NCI-H345 treated with DMSO at 0.1 percent for 48 hours (cell line): ENCODE results near the gene SANBR.

Source experiments
- DNase-seq: peaks from one replicate; lab custom pipeline; 2025; ENCODE audit not compliant: unreplicated experiment; lab: John Stamatoyannopoulos, UW

Gene SANBR

GRCh38 chr2:61089797-61090196 is 24.1 kb downstream of the SANBR start:
- no peak for DNase-seq

GRCh38 chr2:61090386-61090921 is 24.8 kb downstream of the SANBR start:
- no peak for DNase-seq

DNA sequence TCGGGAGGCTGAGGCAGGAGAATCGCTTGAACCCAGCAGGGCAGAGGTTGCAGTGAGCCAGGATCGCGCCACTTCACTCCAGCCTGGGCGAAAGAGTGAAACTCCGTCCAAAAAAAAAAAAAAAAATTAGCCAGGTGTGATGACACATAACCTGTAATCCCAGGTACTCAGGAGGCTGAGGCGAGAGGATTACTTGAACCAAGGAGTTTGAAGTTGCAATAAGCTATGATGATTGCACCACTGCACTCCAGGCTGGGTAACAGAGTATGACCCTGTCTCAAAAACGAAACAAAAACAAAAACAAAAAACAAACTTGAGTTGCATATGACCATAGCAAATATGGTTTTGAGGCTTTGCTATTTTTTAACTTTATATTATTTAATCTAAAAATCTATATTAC is 25.8 kb downstream of the SANBR start:
- no peak for DNase-seq

DNA sequence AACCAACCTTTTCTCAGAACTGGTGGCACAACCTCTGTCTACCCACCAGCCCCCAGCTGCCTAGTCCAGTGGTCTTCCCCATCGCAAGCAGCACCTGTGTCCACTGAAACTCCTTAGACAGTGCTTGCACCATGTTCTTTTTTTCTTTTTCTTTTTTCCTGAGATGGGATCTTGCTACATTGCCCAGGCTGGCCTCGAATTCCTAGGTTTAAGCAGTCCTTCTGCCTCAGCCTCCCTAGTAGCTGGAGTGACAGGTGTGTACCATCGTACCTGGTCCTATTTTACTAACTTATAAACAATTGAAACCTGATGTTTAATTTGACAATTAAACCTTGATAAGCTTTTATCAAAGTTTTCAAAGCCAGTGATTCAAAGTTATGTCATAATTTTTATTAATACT is 30.8 kb downstream of the SANBR start:
- DNase-seq, result no peak

GRCh38 chr2:61100801-61101200 is 35.1 kb downstream of the SANBR start:
- no peak for DNase-seq

DNA sequence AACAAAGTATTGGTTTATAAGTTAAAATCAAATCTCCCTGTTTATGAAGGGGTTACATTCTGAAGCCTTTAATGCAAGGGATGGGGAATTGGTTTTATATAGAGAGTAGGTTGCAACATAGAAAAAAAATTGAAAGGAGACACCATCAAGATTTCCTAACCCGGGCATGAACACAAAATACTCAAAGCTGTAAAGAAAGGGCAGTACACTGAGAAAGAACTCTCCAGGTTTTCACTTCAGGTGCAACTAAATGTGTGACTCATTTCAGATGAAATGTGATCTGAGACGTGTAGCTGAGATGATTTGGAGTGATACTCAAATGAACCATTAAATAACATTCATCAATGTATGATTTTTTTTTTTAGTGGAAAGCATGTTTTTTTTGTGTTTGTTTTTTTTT is 43.6 kb downstream of the SANBR start:
- no peak for DNase-seq

DNA sequence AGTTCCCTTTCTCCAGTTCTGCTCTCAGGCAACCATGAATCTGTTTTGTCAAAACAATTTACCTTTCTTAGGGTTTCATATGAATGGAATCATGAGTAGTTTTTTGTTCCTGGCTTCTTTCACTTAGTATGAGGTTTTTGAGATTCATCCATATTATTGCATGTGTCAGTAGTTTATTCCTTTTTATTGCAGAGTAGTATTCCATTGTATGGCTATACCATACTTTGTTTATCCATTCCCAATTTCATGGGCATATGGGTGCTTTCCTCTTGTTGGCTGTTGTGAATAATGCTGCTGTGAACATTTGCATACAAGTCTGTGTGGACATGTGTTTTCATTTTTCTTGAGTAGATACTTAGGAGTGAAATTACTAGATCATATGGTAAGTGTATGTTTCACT is 46.0 kb downstream of the SANBR start:
- DNase-seq, result no peak

DNA sequence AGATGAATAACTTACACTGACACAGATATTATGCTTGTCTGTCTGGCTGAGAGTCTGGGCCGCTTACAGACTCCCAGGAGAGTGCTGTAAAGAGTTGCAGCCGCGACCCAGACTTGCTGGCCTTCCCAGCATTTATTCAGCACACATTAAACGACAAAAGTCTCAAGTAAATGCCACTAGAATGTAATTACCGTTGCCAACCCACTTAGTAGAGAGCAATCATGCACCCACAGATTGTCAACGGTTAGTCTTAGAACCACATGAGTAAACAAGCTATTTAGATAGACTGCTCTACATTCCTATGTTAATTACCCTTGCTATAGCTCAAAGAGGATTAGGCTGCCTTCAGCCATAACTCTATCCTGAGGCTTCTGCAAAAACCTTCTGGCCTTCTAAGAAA is 48.5 kb downstream of the SANBR start:
- no peak for DNase-seq
